Naive B cell (primary cell): ENCODE data around the gene FGF3. TPM values are rescaled to one million over a fixed set of nuclear protein-coding genes. Genes with fewer than 3 reads are reported as not detected.
"Not testable (repeated sequence)": the region's sequence is repeated elsewhere in the genome, so short reads cannot be mapped to it uniquely, and the experiment has no call there.

Experiments used
- ATAC-seq, 2 donors: fragments of 150-1000 bp; cut with Tn5 transposase; 2 replicates each; pipeline ENCODE4 v1.10.0; 2021; ENCODE audit warnings: low read depth in 2 of 2, mild to moderate bottlenecking in 2 of 2, moderate library complexity in 2 of 2
- DNase-seq: peaks from one replicate; pipeline ENCODE4 v3.0.0; 2022
- H3K27ac Mint-ChIP-seq, 6 donors: one replicate each; pipeline ENCODE4 v1.8.0; 2020 to 2022; ENCODE audit warnings: mild to moderate bottlenecking in 6 of 6, mixed read lengths in 6 of 6, moderate library complexity in 5 of 6, inconsistent platforms in 2 of 6
- H3K27me3 Mint-ChIP-seq, 3 donors: one replicate each; pipeline ENCODE4 v1.8.0; 2021 to 2022; ENCODE audit warnings: mixed read lengths in 3 of 3, mild to moderate bottlenecking in 1 of 3
- H3K36me3 Mint-ChIP-seq, 2 donors: one replicate each; pipeline ENCODE4 v1.8.0; 2020 to 2022; ENCODE audit warnings: mixed read lengths in 2 of 2, inconsistent platforms in 1 of 2, mild to moderate bottlenecking in 1 of 2
- H3K4me1 Mint-ChIP-seq, 3 donors: one replicate each; pipeline ENCODE4 v1.8.0; 2020 to 2022; ENCODE audit warnings: mixed read lengths in 3 of 3, inconsistent platforms in 1 of 3, mild to moderate bottlenecking in 1 of 3, moderate library complexity in 1 of 3
- H3K4me3 Mint-ChIP-seq, 8 donors: one replicate each; pipeline ENCODE4 v1.8.0; 2020 to 2022; ENCODE audit warnings: mild to moderate bottlenecking in 8 of 8, mixed read lengths in 8 of 8, moderate library complexity in 8 of 8, inconsistent platforms in 2 of 8
- H3K9me3 Mint-ChIP-seq, 7 donors: one replicate each; pipeline ENCODE4 v1.8.0; 2020 to 2022; ENCODE audit warnings: mixed read lengths in 7 of 7, mild to moderate bottlenecking in 5 of 7, inconsistent platforms in 2 of 7, moderate library complexity in 1 of 7
- polyA plus RNA-seq, 6 donors: library from polyadenylated mRNA; unstranded; fragments of 300-500 nt; fragmentation: Illumina TruSeq; gene quantifications; one replicate each; pipeline ENCODE4 v1.2.3, GENCODE V29; 2021; ENCODE audit warnings: low read depth in 6 of 6

FGF3 gene
- polyA plus RNA-seq, 6 donors from 2014 or later, result not detected

GRCh38 chr11:69775163-69775755 is 44.0 kb downstream of the FGF3 start, which contains the start of gene FGF4:
TSS of gene FGF4 (minus strand) at chr11:69775341. CDS start at chr11:69775084, 257 bp downstream.
- peaks cover 0 to 3% (median 0%) of the 10 kb centered on the region in 7 donors for H3K9me3 Mint-ChIP-seq

GRCh38 chr11:69774354-69775162 is 44.7 kb downstream of the FGF3 start:
- no peak overlapping the region for H3K27ac Mint-ChIP-seq

More at GRCh38 chr11:69775163-69775755, 44.0 kb downstream of the FGF3 start, which contains the start of gene FGF4:
- Mint-ChIP-seq H3K4me1 (no peaks in the 10 kb centered on the region), H3K36me3 (no peaks in the 10 kb centered on the region), H3K4me3 (no peak within 1 kb of the TSS), H3K27me3 (peaks cover 19 to 59% (median 47%) of the 10 kb centered on the region in 3 donors), H3K27ac (no peak within 1 kb of the TSS)
- ATAC-seq, result no peak
- no peak for DNase-seq

GRCh38 chr11:69773626-69774353 is 45.4 kb downstream of the FGF3 start:
- H3K27ac Mint-ChIP-seq, result no peak overlapping the region
- H3K4me3 Mint-ChIP-seq, result no peak overlapping the region
- peaks cover 24 to 68% (median 53%) of the 10 kb centered on the region in 3 donors for H3K27me3 Mint-ChIP-seq
- H3K9me3 Mint-ChIP-seq, result peaks cover 0 to 6% (median 0%) of the 10 kb centered on the region in 7 donors
- ATAC-seq, result no peak
- H3K36me3 Mint-ChIP-seq, result no peaks in the 10 kb centered on the region
- H3K4me1 Mint-ChIP-seq, result no peaks in the 10 kb centered on the region
- DNase-seq, result no peak

More at GRCh38 chr11:69774354-69775162, 44.7 kb downstream of the FGF3 start:
- Mint-ChIP-seq H3K27me3 (peaks cover 22 to 66% (median 48%) of the 10 kb centered on the region in 3 donors), H3K4me1 (no peaks in the 10 kb centered on the region), H3K4me3 (no peak overlapping the region), H3K36me3 (no peaks in the 10 kb centered on the region), H3K9me3 (peaks cover 0 to 2% (median 0%) of the 10 kb centered on the region in 7 donors)
- DNase-seq, result no peak
- ATAC-seq, result no peak

GRCh38 chr11:69771466-69771865 is 47.8 kb downstream of the FGF3 start:
- no peak overlapping the region for H3K27ac Mint-ChIP-seq
- no peak for DNase-seq
- H3K4me1 Mint-ChIP-seq, result no peaks in the 10 kb centered on the region
- no peak overlapping the region for H3K4me3 Mint-ChIP-seq
- ATAC-seq, result no peak
- H3K36me3 Mint-ChIP-seq, result no peaks in the 10 kb centered on the region
- H3K27me3 Mint-ChIP-seq, result peaks cover 21 to 58% (median 43%) of the 10 kb centered on the region in 3 donors
- H3K9me3 Mint-ChIP-seq, result peaks cover 0 to 6% (median 0%) of the 10 kb centered on the region in 7 donors

GRCh38 chr11:69770540-69770939 is 48.7 kb downstream of the FGF3 start:
- H3K27me3 Mint-ChIP-seq, result peaks cover 24 to 49% (median 34%) of the 10 kb centered on the region in 3 donors
- H3K9me3 Mint-ChIP-seq, result peaks cover 0 to 7% (median 0%) of the 10 kb centered on the region in 7 donors

GRCh38 chr11:69765498-69765995 is 53.7 kb downstream of the FGF3 start:
- peak overlapping the region in 1 of 8 donors; percentile 18 for H3K4me3 Mint-ChIP-seq
- H3K4me1 Mint-ChIP-seq, result peaks cover 0 to 4% (median 0%) of the 10 kb centered on the region in 3 donors
- peaks cover 16 to 59% (median 44%) of the 10 kb centered on the region in 3 donors for H3K27me3 Mint-ChIP-seq
- peaks cover 0 to 8% (median 0%) of the 10 kb centered on the region in 7 donors for H3K9me3 Mint-ChIP-seq
- no peak for DNase-seq
- no peak for ATAC-seq
- no peaks in the 10 kb centered on the region for H3K36me3 Mint-ChIP-seq
- no peak overlapping the region for H3K27ac Mint-ChIP-seq

More at GRCh38 chr11:69770540-69770939, 48.7 kb downstream of the FGF3 start:
- no peak overlapping the region for H3K4me3 Mint-ChIP-seq
- no peaks in the 10 kb centered on the region for H3K4me1 Mint-ChIP-seq
- no peak overlapping the region for H3K27ac Mint-ChIP-seq
- H3K36me3 Mint-ChIP-seq, result no peaks in the 10 kb centered on the region
- ATAC-seq, result no peak
- DNase-seq, result no peak

GRCh38 chr11:69764918-69765317 is 54.3 kb downstream of the FGF3 start:
- H3K4me1 Mint-ChIP-seq, H3K9me3 Mint-ChIP-seq, DNase-seq, H3K36me3 Mint-ChIP-seq, H3K27ac Mint-ChIP-seq, ATAC-seq, H3K4me3 Mint-ChIP-seq: not testable (repeated sequence)
- peaks cover 16 to 56% (median 44%) of the 10 kb centered on the region in 3 donors for H3K27me3 Mint-ChIP-seq

GRCh38 chr11:69760319-69760718 is 58.9 kb downstream of the FGF3 start:
- Mint-ChIP-seq H3K27ac (no peak overlapping the region), H3K4me1 (peaks cover 0 to 4% (median 0%) of the 10 kb centered on the region in 3 donors), H3K9me3 (peaks cover 0 to 21% (median 6%) of the 10 kb centered on the region in 7 donors), H3K4me3 (no peak overlapping the region), H3K36me3 (peaks cover 0 to 8% of the 10 kb centered on the region in 2 donors), H3K27me3 (peaks cover 13 to 56% (median 52%) of the 10 kb centered on the region in 3 donors)
- no peak for DNase-seq
- ATAC-seq, result no peak

Other genes with a start within 250 kb of the FGF3 start
- 1 to 10 TPM in 5 of 6 donors, not detected in 1; 1.6 to 7.7 (median 4.5) TPM for gene CCND1, start 178.3 kb downstream of the FGF3 start, polyA plus RNA-seq
- gene LTO1, start 144.1 kb downstream of the FGF3 start, polyA plus RNA-seq, result 10 to 100 TPM; 15.9 to 26.9 (median 16.8) TPM
- gene FGF19, start 115.4 kb downstream of the FGF3 start, polyA plus RNA-seq, result not detected
- gene FGF4, start 44.1 kb downstream of the FGF3 start, polyA plus RNA-seq, result not detected